Peyer's patch (tissue), 4 donors: ENCODE results near the gene IGFBP7.

Source experiments
- POLR2A ChIP-seq, 2 donors: fragments of 450-650 bp; IDR thresholded peaks; one replicate each; pipeline ENCODE4 v1.5.1; 2017; ENCODE audit warnings: antibody characterized with exemption in 2 of 2, mild to moderate bottlenecking in 2 of 2, moderate library complexity in 2 of 2
- TF ChIP-seq, protein P1 (sequence below), 6 experiments: fragments of 450-650 bp in 4 of 6; fragments of 200-600 bp in 2 of 6; sonication (generic) in 1 of 6; IDR thresholded peaks; one replicate each; pipeline ENCODE4 v1.5.1; 2017 to 2019; ENCODE audit warnings: antibody characterized with exemption in 6 of 6, mild to moderate bottlenecking in 3 of 6, moderate library complexity in 1 of 6

DNA sequence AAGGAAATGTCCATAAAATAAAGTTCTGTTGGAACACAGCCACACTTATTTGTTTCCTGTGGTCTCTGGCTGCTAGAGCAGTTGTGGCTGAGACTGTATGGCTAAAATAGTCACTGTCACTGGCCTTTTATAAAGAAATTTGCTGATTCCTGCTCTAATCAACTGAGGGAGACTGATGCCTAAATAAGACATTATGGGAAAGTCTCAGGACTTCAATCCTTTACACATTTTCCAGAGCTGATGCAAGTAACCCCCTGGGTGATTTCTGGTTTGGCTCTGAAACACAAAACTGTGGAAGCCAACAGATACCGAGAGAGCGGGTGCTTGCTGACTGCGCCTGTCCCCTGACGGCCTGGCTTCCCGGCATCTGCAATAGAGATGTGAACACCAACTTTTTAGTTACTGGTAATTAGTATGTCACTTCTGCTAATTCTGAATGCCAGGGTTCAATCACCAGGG is 67.4 kb downstream of the IGFBP7 start:
- TF ChIP-seq, protein P1, sequence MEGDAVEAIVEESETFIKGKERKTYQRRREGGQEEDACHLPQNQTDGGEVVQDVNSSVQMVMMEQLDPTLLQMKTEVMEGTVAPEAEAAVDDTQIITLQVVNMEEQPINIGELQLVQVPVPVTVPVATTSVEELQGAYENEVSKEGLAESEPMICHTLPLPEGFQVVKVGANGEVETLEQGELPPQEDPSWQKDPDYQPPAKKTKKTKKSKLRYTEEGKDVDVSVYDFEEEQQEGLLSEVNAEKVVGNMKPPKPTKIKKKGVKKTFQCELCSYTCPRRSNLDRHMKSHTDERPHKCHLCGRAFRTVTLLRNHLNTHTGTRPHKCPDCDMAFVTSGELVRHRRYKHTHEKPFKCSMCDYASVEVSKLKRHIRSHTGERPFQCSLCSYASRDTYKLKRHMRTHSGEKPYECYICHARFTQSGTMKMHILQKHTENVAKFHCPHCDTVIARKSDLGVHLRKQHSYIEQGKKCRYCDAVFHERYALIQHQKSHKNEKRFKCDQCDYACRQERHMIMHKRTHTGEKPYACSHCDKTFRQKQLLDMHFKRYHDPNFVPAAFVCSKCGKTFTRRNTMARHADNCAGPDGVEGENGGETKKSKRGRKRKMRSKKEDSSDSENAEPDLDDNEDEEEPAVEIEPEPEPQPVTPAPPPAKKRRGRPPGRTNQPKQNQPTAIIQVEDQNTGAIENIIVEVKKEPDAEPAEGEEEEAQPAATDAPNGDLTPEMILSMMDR (IDR thresholded peaks at IDR 0.05): no peak
- no peak for TF ChIP-seq POLR2A (IDR thresholded peaks at IDR 0.05)
